ENCODE data around the gene EPHB1. TPM values are rescaled to one million over a fixed set of nuclear protein-coding genes. Genes with fewer than 3 reads are reported as not detected.

Gene EPHB1
- polyA plus RNA-seq, 1 of the 3 experiments (the other 2 are of a cell fraction), result 1.2 TPM

DNA sequence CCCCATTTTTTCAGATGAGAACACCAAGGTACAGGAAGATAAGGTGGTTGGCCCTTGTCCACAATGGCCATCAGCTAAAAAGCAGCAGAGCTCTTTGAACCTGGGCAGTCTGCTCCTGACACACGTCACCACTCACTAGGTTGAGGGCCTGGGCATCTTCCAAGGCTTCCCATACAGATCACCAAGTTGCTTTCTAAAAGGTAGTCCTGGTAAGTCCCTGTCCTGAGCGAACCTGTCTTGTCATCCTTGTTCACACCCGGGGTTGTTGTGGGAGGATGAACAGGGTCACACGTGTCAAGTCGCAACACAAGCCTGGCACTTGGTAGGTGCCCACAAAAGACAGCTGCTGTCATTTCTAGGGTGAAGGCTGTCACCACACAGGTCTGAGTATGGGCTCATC is 260.4 kb downstream of the EPHB1 start:
- Histone ChIP-seq H3K9ac (no peak overlapping the region), H3F3A (replicated peaks; ENCODE audit: insufficient read depth) (no peaks in the 10 kb centered on the region), H3K4me2 (no peak overlapping the region), H3K79me2 (ENCODE audit: insufficient read depth) (no peaks in the 10 kb centered on the region), H4K20me1 (ENCODE audit: insufficient read depth) (no peaks in the 10 kb centered on the region), H3K9me3 (no peaks in the 10 kb centered on the region), H3K27me3 (ENCODE audit: insufficient read depth) (no peaks in the 10 kb centered on the region), H3K4me1 (ENCODE audit: control insufficient read depth in 1 of 2, insufficient read depth in 2 of 2, low read depth in 1 of 2, low read length in 1 of 2) (no peaks in the 10 kb centered on the region), H3K9me2 (no peaks in the 10 kb centered on the region), H3K36me3 (replicated peaks in 1 of 2; ENCODE audit: control insufficient read depth in 1 of 2, insufficient read depth in 2 of 2, low read length in 1 of 2) (no peaks in the 10 kb centered on the region), H2AFZ (ENCODE audit: low read depth) (no peak overlapping the region), H3K4me3 (ENCODE audit: low read depth in 2 of 2, low read length in 1 of 2) (no peak overlapping the region), H3K27ac (ENCODE audit: low read depth in 2 of 2, low read length in 1 of 2) (no peak overlapping the region)
- TF ChIP-seq YY1 (IDR thresholded peaks at IDR 0.05; ENCODE audit: low read depth) (no peak), EP300 (IDR thresholded peaks at IDR 0.05; ENCODE audit: borderline replicate concordance in 1 of 2, low read depth in 1 of 2, low read length in 1 of 2) (no peak), SMC3 (IDR thresholded peaks at IDR 0.05; ENCODE audit: low read depth, low read length) (no peak), FOXJ3 (CRISPR knock-in tag; IDR thresholded peaks at IDR 0.05) (no peak)
- POLR2A ChIA-PET, result no interaction called here
- WGBS (ENCODE audit: low lambda C conversion rate), result 54% methylated on average over 4 of the region's 5 CpGs
- CTCF ChIA-PET, result no interaction called here
- DNase-seq, result no peak

- Histone ChIP-seq H3K27me3 (ENCODE audit: insufficient read depth) (no peaks in the 10 kb centered on the region), H3F3A (replicated peaks; ENCODE audit: insufficient read depth) (no peaks in the 10 kb centered on the region), H2AFZ (ENCODE audit: low read depth) (no peak overlapping the region), H3K4me1 (ENCODE audit: control insufficient read depth in 1 of 2, insufficient read depth in 2 of 2, low read depth in 1 of 2, low read length in 1 of 2) (no peaks in the 10 kb centered on the region), H3K4me2 (no peak overlapping the region), H3K4me3 (ENCODE audit: low read depth in 2 of 2, low read length in 1 of 2) (no peak overlapping the region), H3K9me2 (no peaks in the 10 kb centered on the region), H4K20me1 (ENCODE audit: insufficient read depth) (no peaks in the 10 kb centered on the region), H3K79me2 (ENCODE audit: insufficient read depth) (no peaks in the 10 kb centered on the region), H3K27ac (ENCODE audit: low read depth in 2 of 2, low read length in 1 of 2) (no peak overlapping the region), H3K36me3 (replicated peaks in 1 of 2; ENCODE audit: control insufficient read depth in 1 of 2, insufficient read depth in 2 of 2, low read length in 1 of 2) (no peaks in the 10 kb centered on the region), H3K9ac (no peak overlapping the region), H3K9me3 (no peaks in the 10 kb centered on the region)
- TF ChIP-seq TEAD4 (IDR thresholded peaks at IDR 0.05; ENCODE audit: borderline replicate concordance, insufficient read depth) (no peak), SIN3A (IDR thresholded peaks at IDR 0.05; ENCODE audit: borderline replicate concordance, low read depth, low read length) (no peak), FOXJ3 (CRISPR knock-in tag; IDR thresholded peaks at IDR 0.05) (no peak), IRF3 (IDR thresholded peaks at IDR 0.05; ENCODE audit: low read depth, low read length) (no peak), RFX5 (IDR thresholded peaks at IDR 0.05; ENCODE audit: low read length) (no peak)
- TF ChIP-seq, protein P1, sequence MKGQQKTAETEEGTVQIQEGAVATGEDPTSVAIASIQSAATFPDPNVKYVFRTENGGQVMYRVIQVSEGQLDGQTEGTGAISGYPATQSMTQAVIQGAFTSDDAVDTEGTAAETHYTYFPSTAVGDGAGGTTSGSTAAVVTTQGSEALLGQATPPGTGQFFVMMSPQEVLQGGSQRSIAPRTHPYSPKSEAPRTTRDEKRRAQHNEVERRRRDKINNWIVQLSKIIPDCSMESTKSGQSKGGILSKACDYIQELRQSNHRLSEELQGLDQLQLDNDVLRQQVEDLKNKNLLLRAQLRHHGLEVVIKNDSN (IDR thresholded peaks at IDR 0.05; ENCODE audit: borderline replicate concordance, low read depth), result no peak
- no peak for DNase-seq
- ChIA-PET CTCF (no interaction called here), POLR2A (no interaction called here)
- 59% methylated on average over 6 of the region's 7 CpGs for WGBS (ENCODE audit: low lambda C conversion rate)
Measured at GRCh38 chr3:135056084-135056730, 261.1 kb downstream of the EPHB1 start.
